Measurements from ENCODE around the gene OSBPL10.

OSBPL10 gene

GRCh38 chr3:31740397-31740796 lies 240.7 kb downstream of the OSBPL10 start:
- no peak for DNase-seq (ENCODE audit: low spot score)

GRCh38 chr3:31738412-31738811 lies 242.7 kb downstream of the OSBPL10 start:
- DNase-seq (ENCODE audit: low spot score), result no peak

GRCh38 chr3:31735667-31736066 lies 245.4 kb downstream of the OSBPL10 start:
- DNase-seq (ENCODE audit: low spot score), result no peak

- DNase-seq (ENCODE audit: low spot score), result no peak
These were observed 247.8 kb downstream of the OSBPL10 start for GRCh38 chr3:31733234-31733667.

GRCh38 chr3:31732548-31732947 lies 248.5 kb downstream of the OSBPL10 start:
- no peak for DNase-seq (ENCODE audit: low spot score)

- no peak for DNase-seq (ENCODE audit: low spot score)
These were observed 251.5 kb downstream of the OSBPL10 start for GRCh38 chr3:31729573-31729972.

- DNase-seq (ENCODE audit: low spot score), result no peak
These were observed 252.0 kb downstream of the OSBPL10 start for GRCh38 chr3:31729082-31729481.

- no peak for DNase-seq (ENCODE audit: low spot score)
These were observed 252.7 kb downstream of the OSBPL10 start for GRCh38 chr3:31728403-31728802.

GRCh38 chr3:31725976-31726375 lies 255.1 kb downstream of the OSBPL10 start:
- no peak for DNase-seq (ENCODE audit: low spot score)

- no peak for DNase-seq (ENCODE audit: low spot score)
These were observed 255.5 kb downstream of the OSBPL10 start for GRCh38 chr3:31725568-31725967.

GRCh38 chr3:31724651-31725050 lies 256.4 kb downstream of the OSBPL10 start:
- no peak for DNase-seq (ENCODE audit: low spot score)

- DNase-seq (ENCODE audit: low spot score), result no peak
These were observed 256.9 kb downstream of the OSBPL10 start for GRCh38 chr3:31724116-31724515.

- no peak for DNase-seq (ENCODE audit: low spot score)
These were observed 257.4 kb downstream of the OSBPL10 start for GRCh38 chr3:31723701-31724100.

GRCh38 chr3:31721676-31722075 lies 259.4 kb downstream of the OSBPL10 start:
- DNase-seq (ENCODE audit: low spot score), result no peak

- DNase-seq (ENCODE audit: low spot score), result no peak
These were observed 266.4 kb downstream of the OSBPL10 start for GRCh38 chr3:31714495-31715280.

GRCh38 chr3:31713816-31714215 lies 267.2 kb downstream of the OSBPL10 start:
- DNase-seq (ENCODE audit: low spot score), result no peak

GRCh38 chr3:31710123-31710803 lies 270.8 kb downstream of the OSBPL10 start:
- DNase-seq (ENCODE audit: low spot score), result no peak

- DNase-seq (ENCODE audit: low spot score), result no peak
These were observed 271.5 kb downstream of the OSBPL10 start for GRCh38 chr3:31709526-31709925.

- DNase-seq (ENCODE audit: low spot score), result no peak
These were observed 272.1 kb downstream of the OSBPL10 start for GRCh38 chr3:31709005-31709404.

- no peak for DNase-seq (ENCODE audit: low spot score)
These were observed 273.8 kb downstream of the OSBPL10 start for GRCh38 chr3:31707286-31707685.

GRCh38 chr3:31705736-31706135 lies 275.3 kb downstream of the OSBPL10 start:
- DNase-seq (ENCODE audit: low spot score), result no peak

- DNase-seq (ENCODE audit: low spot score), result peak; percentile 4
These were observed 276.4 kb downstream of the OSBPL10 start for GRCh38 chr3:31704591-31705179.

GRCh38 chr3:31704156-31704555 lies 276.9 kb downstream of the OSBPL10 start:
- no peak for DNase-seq (ENCODE audit: low spot score)
